ENCODE measurements around the gene SCN7A. TPM values are rescaled to one million over a fixed set of nuclear protein-coding genes. Genes with fewer than 3 reads are reported as not detected.
"Not testable (repeated sequence)": the region's sequence is repeated elsewhere in the genome, so short reads cannot be mapped to it uniquely, and the experiment has no call there.

The SCN7A gene
- total and polyA plus RNA-seq, 12 donors: 2.6 to 19.7 (median 7.7) TPM

GRCh38 chr2:166360906-166361305 lies 133.1 kb downstream of the SCN7A start:
- Histone ChIP-seq H3K9me3 (replicated peaks in 1 of 3) (no peaks in the 10 kb centered on the region), H3K4me1 (replicated peaks in 1 of 2) (no peaks in the 10 kb centered on the region), H3K27ac (no peak overlapping the region), H3K36me3 (replicated peaks in 1 of 2) (no peaks in the 10 kb centered on the region), H3K4me3 (no peak overlapping the region), H3K27me3 (no peaks in the 10 kb centered on the region)
- 51 to 57% (median 53%) methylated on average over 2 of the region's 2 CpGs for WGBS, 4 donors
- DNase-seq: no peak
- TF ChIP-seq CTCF (IDR thresholded peaks at IDR 0.05) (no peak), POLR2A (IDR thresholded peaks at IDR 0.05) (no peak)
- intact Hi-C loops (cut with DNase I): no loop called here

DNA sequence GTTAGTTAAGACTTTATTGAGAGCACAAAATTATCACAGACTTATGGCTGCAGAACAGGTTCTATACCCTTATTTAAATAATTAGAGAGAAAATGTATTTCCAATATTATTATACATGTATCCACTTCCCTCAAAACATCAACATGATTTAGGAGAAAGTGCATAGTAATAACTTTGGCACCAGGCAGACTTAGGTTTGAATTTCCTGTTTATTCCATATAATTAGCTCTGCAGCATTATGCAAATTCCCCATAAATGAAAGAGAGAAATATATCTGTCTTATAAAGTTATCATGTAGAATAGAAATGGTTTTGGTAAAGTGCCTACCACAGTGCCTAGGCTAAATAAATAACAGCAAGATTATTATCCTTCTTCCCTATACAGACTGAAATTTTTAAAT lies 133.6 kb downstream of the SCN7A start:
- intact Hi-C loops (cut with DNase I): no loop called here
- Histone ChIP-seq H3K27ac (no peak overlapping the region), H3K36me3 (replicated peaks in 1 of 2) (no peaks in the 10 kb centered on the region), H3K4me1 (replicated peaks in 1 of 2) (no peaks in the 10 kb centered on the region), H3K4me3 (no peak overlapping the region), H3K27me3 (no peaks in the 10 kb centered on the region), H3K9me3 (replicated peaks in 1 of 3) (no peaks in the 10 kb centered on the region)
- no peak for DNase-seq
- TF ChIP-seq POLR2A (IDR thresholded peaks at IDR 0.05): no peak
- TF ChIP-seq CTCF (IDR thresholded peaks at IDR 0.05): no peak

DNA sequence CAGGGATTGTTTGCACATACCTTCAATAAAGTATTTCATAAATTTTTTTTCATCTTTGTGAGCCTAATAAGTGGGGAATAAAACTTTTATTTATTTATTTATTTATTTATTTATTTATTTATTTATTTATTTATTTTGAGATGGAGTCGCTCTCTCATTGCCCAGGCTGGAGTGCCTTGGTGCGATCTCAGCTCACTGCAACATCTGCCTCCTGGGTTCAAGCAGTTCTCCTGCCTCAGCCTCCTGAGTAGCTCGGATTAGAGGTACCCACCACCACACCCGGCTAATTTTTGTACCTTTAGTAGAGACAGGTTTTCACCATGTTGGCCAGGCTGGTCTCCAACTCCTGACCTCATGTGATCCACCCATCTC lies 136.1 kb downstream of the SCN7A start:
- H3K4me3 ChIP-seq; H3K27ac ChIP-seq; H3K4me1 ChIP-seq (replicated peaks in 1 of 2); H3K9me3 ChIP-seq (replicated peaks in 1 of 3); H3K27me3 ChIP-seq; H3K36me3 ChIP-seq (replicated peaks in 1 of 2); intact Hi-C loops (cut with DNase I); DNase-seq: not testable (repeated sequence)
- WGBS, 4 donors: 88 to 94% (median 93%) methylated on average over 4 of the region's 4 CpGs

GRCh38 chr2:166357068-166357949 lies 136.7 kb downstream of the SCN7A start:
- TF ChIP-seq CTCF (IDR thresholded peaks at IDR 0.05): no peak
- WGBS, 4 donors: 69 to 88% (median 82%) methylated on average over 7 of the region's 7 CpGs
- H3K27ac ChIP-seq: no peak overlapping the region
- H3K36me3 ChIP-seq (replicated peaks in 1 of 2): no peaks in the 10 kb centered on the region
- no peak overlapping the region for H3K4me3 ChIP-seq
- intact Hi-C loops (cut with DNase I): no loop called here
- DNase-seq: no peak
- no peaks in the 10 kb centered on the region for H3K27me3 ChIP-seq
- H3K9me3 ChIP-seq (replicated peaks in 1 of 3): no peaks in the 10 kb centered on the region
- H3K4me1 ChIP-seq (replicated peaks in 1 of 2): no peaks in the 10 kb centered on the region

Other genes starting within 250 kb of the SCN7A start
- gene SCN9A, start 118.3 kb downstream of the SCN7A start, total RNA-seq: 1 to 10 TPM in 7 of 9 donors, under 1 TPM in 2; 0.30 to 7.9 (median 1.9) TPM
- 1 to 10 TPM in 2 of 3 donors, under 1 TPM in 1; 0.61 to 2.1 (median 1.1) TPM for gene SCN9A, start 118.3 kb downstream of the SCN7A start, polyA plus RNA-seq

Data from adrenal gland (tissue), 12 donors.